Chondrocyte (in vitro differentiated cells): Measurements from ENCODE around the gene SLC17A7. TPM values are rescaled to one million over a fixed set of nuclear protein-coding genes. Genes with fewer than 3 reads are reported as not detected.
A peak's percentile ranks its signal among the peaks of the same experiment; 100 is the strongest.

Experiments
- DNase-seq: peaks from one replicate; pipeline ENCODE4 v3.0.0; 2021; ENCODE audit warnings: mixed read lengths, low spot score
- H3K27ac Mint-ChIP-seq: one replicate; pipeline ENCODE4 v1.8.0; 2021; ENCODE audit warnings: mild to moderate bottlenecking, moderate library complexity, mixed read lengths; ENCODE audit not compliant: unreplicated experiment
- H3K27me3 Mint-ChIP-seq: 2 replicates; pipeline ENCODE4 v1.8.0; 2021; ENCODE audit warnings: low read depth, mixed read lengths
- H3K36me3 Mint-ChIP-seq: 2 replicates; pipeline ENCODE4 v1.8.0; 2021; ENCODE audit warnings: low read depth, mixed read lengths
- H3K4me1 Mint-ChIP-seq: 2 replicates; pipeline ENCODE4 v1.8.0; 2021; ENCODE audit warnings: low read depth, mild to moderate bottlenecking, mixed read lengths
- H3K4me3 Mint-ChIP-seq: one replicate; pipeline ENCODE4 v1.8.0; 2021; ENCODE audit warnings: mild to moderate bottlenecking, moderate library complexity, mixed read lengths; ENCODE audit not compliant: unreplicated experiment
- H3K9me3 Mint-ChIP-seq: 2 replicates; pipeline ENCODE4 v1.8.0; 2021; ENCODE audit warnings: low read depth, mixed read lengths
- total RNA-seq: library from RNA; stranded (reverse); gene quantifications from 3 replicates; pipeline ENCODE4 v1.2.1, GENCODE V29; 2021
- TF ChIP-seq, protein P1 (sequence below): fragments of 200-600 bp; sonication (generic); IDR thresholded peaks from 2 replicates; pipeline ENCODE4 v1.5.0; 2021; ENCODE audit warnings: antibody characterized with exemption, mild to moderate bottlenecking, moderate library complexity

SLC17A7 gene
- total RNA-seq, 1 donor from 2014 or later: 0.47 TPM

DNA sequence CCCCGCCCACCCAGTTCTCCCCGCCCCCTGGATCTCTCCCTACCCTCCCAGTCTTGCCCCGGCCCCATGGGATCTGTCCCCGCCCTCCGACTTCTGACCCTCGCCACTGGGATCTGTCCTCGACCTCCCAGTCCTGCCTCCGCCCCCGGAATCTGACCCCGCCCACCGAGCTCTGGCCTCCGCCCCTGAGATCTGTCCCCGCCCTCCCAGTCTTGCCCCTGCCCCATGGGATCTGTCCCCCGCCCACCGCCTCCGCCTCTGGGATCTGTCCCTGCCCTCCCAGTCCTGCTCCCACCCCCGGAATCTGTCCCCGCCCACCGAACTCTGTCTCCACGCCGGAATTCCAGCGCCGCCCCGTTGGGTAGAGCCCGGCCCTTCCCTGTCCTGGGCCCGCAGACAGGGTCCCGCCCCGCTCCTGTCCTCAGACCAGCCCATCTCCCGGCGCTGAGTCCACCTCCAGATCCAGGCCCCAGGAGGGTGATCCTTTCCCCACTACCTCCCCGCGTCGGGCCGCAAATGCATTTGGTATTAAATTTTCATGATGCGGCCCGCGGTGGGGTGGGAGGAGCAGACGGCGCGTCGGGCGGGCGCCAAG is 1.5 kb upstream of the SLC17A7 start:
- no peaks in the 10 kb centered on the region for H3K36me3 Mint-ChIP-seq
- peak overlapping the region; percentile 87 for H3K27ac Mint-ChIP-seq
- peak; percentile 96 for DNase-seq
- peak overlapping the region; percentile 76 for H3K4me3 Mint-ChIP-seq
- TF ChIP-seq, protein P1, sequence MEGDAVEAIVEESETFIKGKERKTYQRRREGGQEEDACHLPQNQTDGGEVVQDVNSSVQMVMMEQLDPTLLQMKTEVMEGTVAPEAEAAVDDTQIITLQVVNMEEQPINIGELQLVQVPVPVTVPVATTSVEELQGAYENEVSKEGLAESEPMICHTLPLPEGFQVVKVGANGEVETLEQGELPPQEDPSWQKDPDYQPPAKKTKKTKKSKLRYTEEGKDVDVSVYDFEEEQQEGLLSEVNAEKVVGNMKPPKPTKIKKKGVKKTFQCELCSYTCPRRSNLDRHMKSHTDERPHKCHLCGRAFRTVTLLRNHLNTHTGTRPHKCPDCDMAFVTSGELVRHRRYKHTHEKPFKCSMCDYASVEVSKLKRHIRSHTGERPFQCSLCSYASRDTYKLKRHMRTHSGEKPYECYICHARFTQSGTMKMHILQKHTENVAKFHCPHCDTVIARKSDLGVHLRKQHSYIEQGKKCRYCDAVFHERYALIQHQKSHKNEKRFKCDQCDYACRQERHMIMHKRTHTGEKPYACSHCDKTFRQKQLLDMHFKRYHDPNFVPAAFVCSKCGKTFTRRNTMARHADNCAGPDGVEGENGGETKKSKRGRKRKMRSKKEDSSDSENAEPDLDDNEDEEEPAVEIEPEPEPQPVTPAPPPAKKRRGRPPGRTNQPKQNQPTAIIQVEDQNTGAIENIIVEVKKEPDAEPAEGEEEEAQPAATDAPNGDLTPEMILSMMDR: no peak
- H3K4me1 Mint-ChIP-seq: peaks cover 21% of the 10 kb centered on the region
- no peaks in the 10 kb centered on the region for H3K9me3 Mint-ChIP-seq
- peaks cover 43% of the 10 kb centered on the region for H3K27me3 Mint-ChIP-seq

DNA sequence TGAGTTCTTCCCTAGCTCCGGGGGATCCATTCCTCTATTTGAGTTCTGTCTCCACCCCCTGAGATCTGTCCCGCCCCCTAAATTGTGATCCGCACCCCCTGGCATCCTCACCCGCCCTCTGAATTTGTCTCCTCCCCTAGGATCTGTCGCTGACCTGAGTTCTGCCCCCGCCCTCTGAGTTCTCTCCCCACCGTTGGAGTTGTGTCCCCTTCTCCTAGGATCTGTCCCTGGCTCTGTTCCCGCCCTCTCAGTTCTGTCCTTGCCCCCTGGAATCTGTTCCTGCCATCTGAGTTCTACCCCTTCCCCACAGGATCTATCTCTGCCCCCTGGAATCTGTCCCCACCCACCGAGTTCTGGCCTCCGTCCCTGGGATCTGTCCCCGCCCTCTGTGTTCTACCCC is 1.0 kb upstream of the SLC17A7 start:
- Mint-ChIP-seq H3K27ac (peak overlapping the region; percentile 22), H3K27me3 (peaks cover 48% of the 10 kb centered on the region), H3K36me3 (no peaks in the 10 kb centered on the region), H3K4me3 (peak overlapping the region; percentile 76), H3K4me1 (peaks cover 21% of the 10 kb centered on the region), H3K9me3 (no peaks in the 10 kb centered on the region)
- DNase-seq: no peak
- TF ChIP-seq, protein P1: no peak

DNA sequence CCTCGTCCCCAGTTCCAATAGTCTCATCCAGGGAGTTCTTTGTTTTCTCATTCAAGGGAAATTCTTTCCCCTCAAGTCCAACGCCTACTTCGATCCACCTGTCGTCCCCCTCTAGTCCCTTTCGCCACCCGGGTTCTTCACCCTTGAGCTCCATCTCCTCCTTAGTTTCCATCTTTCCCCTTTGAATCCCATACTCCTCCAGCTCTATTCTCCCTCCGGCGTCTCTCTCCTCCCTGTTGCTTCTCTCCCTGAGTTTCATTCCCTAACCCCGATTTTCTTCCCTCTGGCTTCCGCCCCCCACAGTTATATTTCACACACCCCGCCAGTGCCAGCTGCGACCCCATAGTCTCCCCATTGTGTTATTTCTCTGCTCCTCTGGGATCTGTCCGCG is 628 bp upstream of the SLC17A7 start:
- TF ChIP-seq, protein P1: no peak
- Mint-ChIP-seq H3K9me3 (no peaks in the 10 kb centered on the region), H3K36me3 (no peaks in the 10 kb centered on the region), H3K27ac (peak overlapping the region; percentile 1), H3K4me1 (peaks cover 21% of the 10 kb centered on the region), H3K4me3 (peak overlapping the region; percentile 76), H3K27me3 (peaks cover 51% of the 10 kb centered on the region)
- DNase-seq: no peak

DNA sequence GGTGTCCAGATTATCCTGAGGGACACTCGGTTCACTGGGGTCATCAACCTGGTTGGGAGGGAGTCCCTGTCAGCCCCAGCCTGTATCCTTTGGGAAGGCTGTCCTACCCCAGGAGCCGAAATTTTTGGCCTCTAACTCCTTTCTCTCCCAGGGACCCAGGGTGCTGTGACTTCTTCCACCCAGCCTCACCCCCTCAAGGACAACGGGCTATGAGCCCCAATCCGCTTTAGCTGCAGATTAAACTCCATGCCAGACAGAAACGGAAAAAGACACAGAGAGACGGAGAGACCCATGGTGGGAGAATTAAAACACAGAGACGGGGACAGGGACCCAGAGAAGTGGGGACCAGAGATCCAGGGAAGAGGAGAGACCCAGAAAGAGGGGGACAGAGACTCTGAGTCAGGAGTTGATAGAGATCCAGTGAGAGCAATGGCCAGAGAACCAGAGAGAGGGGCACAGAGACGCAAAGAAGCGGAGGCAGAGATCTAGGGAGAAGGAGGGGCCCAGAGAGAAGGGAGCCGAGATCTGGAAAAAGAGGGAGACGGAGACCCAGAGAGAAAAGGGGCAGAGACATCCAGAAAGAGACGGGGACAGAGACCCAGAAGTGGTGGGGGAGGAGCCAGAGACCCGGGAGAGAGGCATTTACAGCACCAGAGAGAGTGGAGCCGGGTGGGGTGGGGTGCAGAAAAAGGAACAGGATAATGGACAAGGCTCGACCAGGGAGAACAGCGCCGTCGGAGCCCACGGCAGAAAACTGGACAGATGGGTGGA is 703 bp downstream of the SLC17A7 start:
- H3K36me3 Mint-ChIP-seq: no peaks in the 10 kb centered on the region
- peaks cover 64% of the 10 kb centered on the region for H3K27me3 Mint-ChIP-seq
- no peak overlapping the region for H3K27ac Mint-ChIP-seq
- peak overlapping the region; percentile 29 for H3K4me3 Mint-ChIP-seq
- no peaks in the 10 kb centered on the region for H3K9me3 Mint-ChIP-seq
- H3K4me1 Mint-ChIP-seq: peaks cover 21% of the 10 kb centered on the region
- DNase-seq: no peak
- TF ChIP-seq, protein P1: no peak

DNA sequence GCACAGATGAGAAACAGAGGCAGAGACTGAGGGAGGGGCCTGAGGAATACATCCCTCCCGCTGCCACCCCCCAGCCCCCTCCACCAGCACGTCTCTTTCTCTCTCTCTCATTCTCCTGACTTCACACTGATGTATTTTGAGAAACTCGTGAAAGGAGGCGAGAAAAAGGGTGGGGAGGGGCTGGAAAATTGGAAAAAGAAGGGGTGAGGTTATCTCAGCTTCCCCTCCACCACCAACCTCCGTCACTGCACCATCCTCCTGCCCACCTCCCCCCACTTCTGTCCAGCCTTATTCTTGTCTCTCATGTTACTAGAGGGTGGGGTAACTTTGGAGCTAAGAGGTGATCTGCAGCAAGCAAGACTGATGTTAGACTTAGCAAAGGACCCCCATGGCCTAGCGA is 1.5 kb downstream of the SLC17A7 start:
- TF ChIP-seq, protein P1: no peak
- Mint-ChIP-seq H3K4me3 (no peak overlapping the region), H3K4me1 (peaks cover 21% of the 10 kb centered on the region), H3K36me3 (no peaks in the 10 kb centered on the region), H3K9me3 (no peaks in the 10 kb centered on the region), H3K27ac (no peak overlapping the region), H3K27me3 (peaks cover 72% of the 10 kb centered on the region)
- DNase-seq: no peak
